Mononuclear cell (primary cell): ENCODE results near the gene CYB5RL. TPM values are rescaled to one million over a fixed set of nuclear protein-coding genes. Genes with fewer than 3 reads are reported as not detected.

Experiments
- H3K27me3 ChIP-seq: 2 replicates; pipeline ENCODE4 v1.6.0; 2011; ENCODE audit warnings: low read length, control low read depth; ENCODE audit not compliant: insufficient read depth
- H3K4me1 ChIP-seq: 2 replicates; pipeline ENCODE4 v1.5.1; 2011; ENCODE audit warnings: mild to moderate bottlenecking, low read length, control low read depth; ENCODE audit not compliant: insufficient read depth
- H3K4me3 ChIP-seq: 2 replicates; pipeline ENCODE4 v1.5.1; 2011; ENCODE audit warnings: mild to moderate bottlenecking, low read length, moderate library complexity
- H3K9me3 ChIP-seq: 2 replicates; pipeline ENCODE4 v1.5.1; 2011; ENCODE audit warnings: low read depth, mild to moderate bottlenecking, control low read depth, low read length
- total RNA-seq: library from RNA; depleted of rRNA; stranded (reverse); fragments of >200 nt; gene quantifications from one replicate; pipeline ENCODE4 v1.2.3, GENCODE V29; 2012

CYB5RL gene
- total RNA-seq, 1 donor, result 1.0 TPM

- Histone ChIP-seq H3K4me1 (no peaks in the 10 kb centered on the region), H3K9me3 (no peaks in the 10 kb centered on the region), H3K27me3 (no peaks in the 10 kb centered on the region)
These were observed 34.7 kb downstream of the CYB5RL start for GRCh38 chr1:54165146-54165545.

GRCh38 chr1:54163573-54163972 is 36.3 kb downstream of the CYB5RL start:
- Histone ChIP-seq H3K4me1 (no peaks in the 10 kb centered on the region), H3K4me3 (no peak overlapping the region), H3K27me3 (no peaks in the 10 kb centered on the region), H3K9me3 (no peaks in the 10 kb centered on the region)

More at GRCh38 chr1:54165146-54165545, 34.7 kb downstream of the CYB5RL start:
- H3K4me3 ChIP-seq, result no peak overlapping the region

- H3K4me1 ChIP-seq, result no peaks in the 10 kb centered on the region
- no peak overlapping the region for H3K4me3 ChIP-seq
- H3K9me3 ChIP-seq, result no peaks in the 10 kb centered on the region
- H3K27me3 ChIP-seq, result no peaks in the 10 kb centered on the region
These were observed 36.8 kb downstream of the CYB5RL start for GRCh38 chr1:54163051-54163450.

- H3K4me1 ChIP-seq, result no peaks in the 10 kb centered on the region
- no peaks in the 10 kb centered on the region for H3K27me3 ChIP-seq
- H3K4me3 ChIP-seq, result no peak overlapping the region
- no peaks in the 10 kb centered on the region for H3K9me3 ChIP-seq
These were observed 38.2 kb downstream of the CYB5RL start for GRCh38 chr1:54161495-54162168.

- H3K27me3 ChIP-seq, result no peaks in the 10 kb centered on the region
- H3K4me1 ChIP-seq, result no peaks in the 10 kb centered on the region
- no peaks in the 10 kb centered on the region for H3K9me3 ChIP-seq
- H3K4me3 ChIP-seq, result no peak overlapping the region
These were observed 39.5 kb downstream of the CYB5RL start for GRCh38 chr1:54160351-54160750.

GRCh38 chr1:54159733-54160316 is 40.0 kb downstream of the CYB5RL start:
- no peaks in the 10 kb centered on the region for H3K27me3 ChIP-seq
- H3K4me3 ChIP-seq, result no peak overlapping the region
- H3K9me3 ChIP-seq, result no peaks in the 10 kb centered on the region
- H3K4me1 ChIP-seq, result no peaks in the 10 kb centered on the region

- Histone ChIP-seq H3K4me1 (no peaks in the 10 kb centered on the region), H3K9me3 (no peaks in the 10 kb centered on the region)
These were observed 41.8 kb downstream of the CYB5RL start for GRCh38 chr1:54158071-54158470.

GRCh38 chr1:54157401-54157800 is 42.4 kb downstream of the CYB5RL start:
- Histone ChIP-seq H3K27me3 (no peaks in the 10 kb centered on the region), H3K4me1 (no peaks in the 10 kb centered on the region), H3K4me3 (no peak overlapping the region), H3K9me3 (no peaks in the 10 kb centered on the region)

More at GRCh38 chr1:54158071-54158470, 41.8 kb downstream of the CYB5RL start:
- H3K27me3 ChIP-seq, result no peaks in the 10 kb centered on the region
- H3K4me3 ChIP-seq, result no peak overlapping the region

GRCh38 chr1:54156986-54157385 is 42.8 kb downstream of the CYB5RL start:
- no peaks in the 10 kb centered on the region for H3K27me3 ChIP-seq
- H3K9me3 ChIP-seq, result no peaks in the 10 kb centered on the region
- H3K4me3 ChIP-seq, result no peak overlapping the region
- no peaks in the 10 kb centered on the region for H3K4me1 ChIP-seq

- Histone ChIP-seq H3K9me3 (no peaks in the 10 kb centered on the region), H3K4me1 (no peaks in the 10 kb centered on the region), H3K4me3 (no peak overlapping the region), H3K27me3 (no peaks in the 10 kb centered on the region)
These were observed 43.6 kb downstream of the CYB5RL start for GRCh38 chr1:54156201-54156600.

- H3K4me3 ChIP-seq, result no peak overlapping the region
- H3K27me3 ChIP-seq, result no peaks in the 10 kb centered on the region
- no peaks in the 10 kb centered on the region for H3K9me3 ChIP-seq
- H3K4me1 ChIP-seq, result no peaks in the 10 kb centered on the region
These were observed 46.0 kb downstream of the CYB5RL start for GRCh38 chr1:54153535-54154439.

- H3K4me1 ChIP-seq, result no peaks in the 10 kb centered on the region
- H3K27me3 ChIP-seq, result no peaks in the 10 kb centered on the region
- no peak within 1 kb of the TSS for H3K4me3 ChIP-seq
- no peaks in the 10 kb centered on the region for H3K9me3 ChIP-seq
These were observed 47.1 kb downstream of the CYB5RL start, which contains the start of gene CDCP2 for GRCh38 chr1:54152696-54153095. Gene CDCP2 (minus strand): TSS chr1:54153000. CDS start chr1:54152922, 78 bp downstream.

GRCh38 chr1:54151013-54151412 is 48.8 kb downstream of the CYB5RL start:
- no peak overlapping the region for H3K4me3 ChIP-seq
- H3K4me1 ChIP-seq, result no peaks in the 10 kb centered on the region
- H3K9me3 ChIP-seq, result no peaks in the 10 kb centered on the region
- no peaks in the 10 kb centered on the region for H3K27me3 ChIP-seq
